H9 (cell line): ENCODE results near the gene MARF1. TPM values are rescaled to one million over a fixed set of nuclear protein-coding genes. Genes with fewer than 3 reads are reported as not detected.
A peak's percentile ranks its signal among the peaks of the same experiment; 100 is the strongest.

Experiments
- DNase-seq: peaks from one replicate; pipeline ENCODE4 v3.0.0-alpha.2; 2017
- H2AFZ ChIP-seq: one replicate; pipeline ENCODE4 v1.6.1; 2013; ENCODE audit warnings: mild to moderate bottlenecking, low read length, control low read depth, moderate library complexity
- H2AK5ac ChIP-seq: 2 replicates; pipeline ENCODE4 v1.6.1; 2013; ENCODE audit warnings: low read length, control low read depth, mixed read lengths; ENCODE audit not compliant: insufficient read length
- H2BK120ac ChIP-seq: one replicate; pipeline ENCODE4 v1.6.1; 2013; ENCODE audit warnings: low read depth, mild to moderate bottlenecking, low read length, control low read depth, inconsistent platforms; ENCODE audit not compliant: poor library complexity, severe bottlenecking
- H2BK12ac ChIP-seq: 2 replicates; pipeline ENCODE4 v1.6.1; 2013; ENCODE audit warnings: low read length, control low read depth, mixed read lengths, low read depth; ENCODE audit not compliant: insufficient read length
- H2BK15ac ChIP-seq: 2 replicates; pipeline ENCODE4 v1.6.1; 2013; ENCODE audit warnings: low read depth, low read length, control low read depth
- H2BK20ac ChIP-seq: one replicate; pipeline ENCODE4 v1.6.1; 2013; ENCODE audit warnings: low read depth, mild to moderate bottlenecking, low read length, control low read depth, inconsistent platforms; ENCODE audit not compliant: poor library complexity, severe bottlenecking
- H2BK5ac ChIP-seq: 2 replicates; pipeline ENCODE4 v1.6.1; 2013; ENCODE audit warnings: low read length, control low read depth, mixed read lengths; ENCODE audit not compliant: insufficient read length
- H3K14ac ChIP-seq: 2 replicates; pipeline ENCODE4 v1.6.1; 2013; ENCODE audit warnings: low read length, control low read depth; ENCODE audit not compliant: insufficient read depth
- H3K18ac ChIP-seq: 2 replicates; pipeline ENCODE4 v1.6.1; 2013; ENCODE audit warnings: low read depth, mild to moderate bottlenecking, mixed read lengths, low read length, control low read depth; ENCODE audit not compliant: insufficient read length
- H3K23ac ChIP-seq: 2 replicates; pipeline ENCODE4 v1.6.1; 2013; ENCODE audit warnings: low read length, control low read depth, mixed read lengths, low read depth; ENCODE audit not compliant: insufficient read length
- H3K23me2 ChIP-seq: 2 replicates; pipeline ENCODE4 v1.6.1; 2013; ENCODE audit warnings: low read depth, mild to moderate bottlenecking, mixed read lengths, low read length, control low read depth; ENCODE audit not compliant: insufficient read length, poor library complexity, severe bottlenecking
- H3K27ac ChIP-seq: 2 replicates; pipeline ENCODE4 v1.5.1; 2013; ENCODE audit warnings: low read length, control low read depth, mixed read lengths, low read depth; ENCODE audit not compliant: insufficient read length
- H3K27me3 ChIP-seq: 2 replicates; pipeline ENCODE4 v1.6.1; 2013; ENCODE audit warnings: low read length, control low read depth, inconsistent platforms; ENCODE audit not compliant: insufficient read depth
- H3K4ac ChIP-seq: 2 replicates; pipeline ENCODE4 v1.6.1; 2013; ENCODE audit warnings: low read depth, mild to moderate bottlenecking, control low read depth, inconsistent platforms, low read length, moderate library complexity
- H3K4me1 ChIP-seq: 2 replicates; pipeline ENCODE4 v1.6.1; 2013; ENCODE audit warnings: low read length, control low read depth, inconsistent platforms; ENCODE audit not compliant: insufficient read depth
- H3K4me2 ChIP-seq: 2 replicates; pipeline ENCODE4 v1.6.1; 2013; ENCODE audit warnings: low read length, control low read depth, mixed read lengths; ENCODE audit not compliant: insufficient read length, insufficient read depth
- H3K56ac ChIP-seq: 2 replicates; pipeline ENCODE4 v1.6.1; 2013; ENCODE audit warnings: low read depth, mild to moderate bottlenecking, mixed read lengths, low read length, control low read depth; ENCODE audit not compliant: insufficient read length
- H3K79me1 ChIP-seq: 2 replicates; pipeline ENCODE4 v1.6.1; 2013; ENCODE audit warnings: low read depth, mild to moderate bottlenecking, moderate library complexity, low read length, control low read depth, inconsistent platforms; ENCODE audit not compliant: insufficient read depth, poor library complexity, severe bottlenecking
- H3K79me2 ChIP-seq: 2 replicates; pipeline ENCODE4 v1.6.1; 2013; ENCODE audit warnings: low read length, control low read depth, inconsistent platforms; ENCODE audit not compliant: insufficient read depth
- H3K9ac ChIP-seq: 2 replicates; pipeline ENCODE4 v1.6.1; 2013; ENCODE audit warnings: low read length, control low read depth, mixed read lengths; ENCODE audit not compliant: insufficient read length; ENCODE audit errors: extremely low read depth
- H3K9me3 ChIP-seq: one replicate; pipeline ENCODE4 v1.6.1; 2013; ENCODE audit warnings: low read depth, low read length, inconsistent platforms; ENCODE audit not compliant: control insufficient read depth
- H3T11ph ChIP-seq: one replicate; pipeline ENCODE4 v1.6.1; 2013; ENCODE audit warnings: mild to moderate bottlenecking, low read length, control low read depth, inconsistent platforms
- H4K20me1 ChIP-seq: one replicate; pipeline ENCODE4 v1.6.1; 2013; ENCODE audit not compliant: control insufficient read depth, insufficient read length, insufficient read depth
- H4K5ac ChIP-seq: 2 replicates; pipeline ENCODE4 v1.6.1; 2013; ENCODE audit warnings: low read depth, mild to moderate bottlenecking, mixed read lengths, low read length, control low read depth; ENCODE audit not compliant: insufficient read length
- H4K8ac ChIP-seq: replicated peaks from 2 replicates; pipeline ENCODE4 v1.6.1; 2013; ENCODE audit warnings: low read length, control low read depth, mixed read lengths, low read depth; ENCODE audit not compliant: insufficient read length
- H4K91ac ChIP-seq: 2 replicates; pipeline ENCODE4 v1.6.1; 2013; ENCODE audit warnings: low read depth, mild to moderate bottlenecking, moderate library complexity, mixed read lengths, low read length, control low read depth; ENCODE audit not compliant: insufficient read length
- H3K27ac Mint-ChIP-seq, 3 experiments: 2 replicates in 2 of 3; 3 replicates in 1 of 3; pipeline ENCODE4 v1.8.0; 2020 to 2021; ENCODE audit warnings: mixed read lengths in 3 of 3, mild to moderate bottlenecking in 1 of 3, moderate library complexity in 1 of 3
- H3K27me3 Mint-ChIP-seq: 2 replicates; pipeline ENCODE4 v1.8.0; 2021; ENCODE audit warnings: low read depth, mild to moderate bottlenecking, moderate library complexity, mixed read lengths
- H3K36me3 Mint-ChIP-seq, 3 experiments: 2 replicates in 2 of 3; 3 replicates in 1 of 3; pipeline ENCODE4 v1.8.0; 2020 to 2021; ENCODE audit warnings: low read depth in 3 of 3, mixed read lengths in 3 of 3; ENCODE audit not compliant: insufficient read depth in 1 of 3
- H3K4me1 Mint-ChIP-seq, 2 experiments: 2 replicates each; pipeline ENCODE4 v1.8.0; 2020; ENCODE audit warnings: mixed read lengths in 2 of 2
- H3K4me3 Mint-ChIP-seq, 2 experiments: 2 replicates in 1 of 2; 3 replicates in 1 of 2; pipeline ENCODE4 v1.8.0; 2020 to 2021; ENCODE audit warnings: mild to moderate bottlenecking in 2 of 2, mixed read lengths in 2 of 2, moderate library complexity in 1 of 2
- H3K9me3 Mint-ChIP-seq, 2 experiments: 2 replicates in 1 of 2; 3 replicates in 1 of 2; pipeline ENCODE4 v1.8.0; 2020; ENCODE audit warnings: mild to moderate bottlenecking in 2 of 2, mixed read lengths in 2 of 2, moderate library complexity in 1 of 2
- CTCF ChIP-seq: fragments of 200-600 bp; sonication (generic); conservative IDR thresholded peaks from 3 replicates; pipeline ENCODE4 v1.8.0; 2021; ENCODE audit warnings: antibody characterized with exemption, mild to moderate bottlenecking
- whole genome bisulfite sequencing: extraction: QIAGEN DNeasy Blood & Tissue Kit; methylation state at CpG from one replicate; pipeline ENCODE4 v1.1.7; 2013; ENCODE audit warnings: missing lambda C conversion rate, low lambda C conversion rate, mixed read lengths; ENCODE audit not compliant: insufficient read length; ENCODE audit errors: extremely low coverage; 5-methylcytosine and 5-hydroxymethylcytosine counted together
- total RNA-seq: library from RNA; stranded (reverse); gene quantifications from 2 replicates; pipeline ENCODE4 v1.2.1, GENCODE V29; 2021

The MARF1 gene
- total RNA-seq, 1 experiment from 2014 or later = 23.3 TPM

- Histone ChIP-seq H2BK15ac (no peak overlapping the region), H3K9me3 (no peaks in the 10 kb centered on the region), H3T11ph (no peak overlapping the region), H4K91ac (no peak overlapping the region), H3K14ac (no peak overlapping the region), H3K9ac (no peak overlapping the region), H3K18ac (no peak overlapping the region), H3K56ac (no peak overlapping the region), H2BK5ac (no peak overlapping the region), H2AK5ac (no peak overlapping the region), H2AFZ (no peak overlapping the region), H3K27ac (no peak overlapping the region), H3K4ac (no peak overlapping the region), H3K4me2 (no peak overlapping the region), H3K79me1 (no peaks in the 10 kb centered on the region), H3K27me3 (no peaks in the 10 kb centered on the region), H4K8ac (no peak overlapping the region), H3K4me1 (no peaks in the 10 kb centered on the region), H2BK20ac (no peak overlapping the region), H3K79me2 (no peaks in the 10 kb centered on the region), H4K20me1 (no peaks in the 10 kb centered on the region), H3K23ac (no peak overlapping the region), H4K5ac (no peak overlapping the region), H2BK120ac (no peak overlapping the region), H2BK12ac (no peak overlapping the region), H3K23me2 (no peaks in the 10 kb centered on the region)
- Mint-ChIP-seq H3K27me3 (no peaks in the 10 kb centered on the region), H3K9me3 (no peaks in the 10 kb centered on the region), H3K27ac (peak overlapping the region in 1 of 3 experiments; percentile 77; a peak in 1 of 7 replicates), H3K4me1 (peaks cover 0 to 2% of the 10 kb centered on the region in 2 experiments; a peak in 2 of 4 replicates), H3K36me3 (peaks cover 14 to 38% (median 30%) of the 10 kb centered on the region in 3 experiments; a peak in 6 of 7 replicates), H3K4me3 (no peak overlapping the region)
- no CpG with 5 or more reads among the region's 7 CpGs for whole genome bisulfite sequencing
- DNase-seq = peak; percentile 55
- peak; percentile 65 for TF ChIP-seq CTCF
Measured at GRCh38 chr16:15682105-15682570, 39.2 kb upstream of the MARF1 start.
